GM21528 (cell line): Measurements from ENCODE around the gene SCN4A.

Experiments
- ATAC-seq: cut with Tn5 transposase; IDR thresholded peaks from one replicate; pipeline ENCODE4 v1.9.1; 2021; ENCODE audit warnings: mild to moderate bottlenecking, moderate library complexity; ENCODE audit not compliant: unreplicated experiment, low FRiP score

SCN4A gene

GRCh38 chr17:64002658-64003525, 30.2 kb upstream of the SCN4A start:
- no peak for ATAC-seq

GRCh38 chr17:64001763-64002529, 29.2 kb upstream of the SCN4A start:
- ATAC-seq = no peak

- ATAC-seq = no peak
Observed at GRCh38 chr17:64001091-64001579, 28.4 kb upstream of the SCN4A start.

GRCh38 chr17:63999680-64000531, 27.2 kb upstream of the SCN4A start:
- no peak for ATAC-seq

- ATAC-seq = no peak
Observed at GRCh38 chr17:63998721-63999679, 26.3 kb upstream of the SCN4A start.

GRCh38 chr17:63998050-63998720, 25.5 kb upstream of the SCN4A start, which contains the start of gene PRR29:
Gene PRR29, plus strand, starts transcription at chr17:63998351. Its CDS starts 14 bp downstream, at chr17:63998365.
- ATAC-seq = peak; percentile 49

- ATAC-seq = no peak
Observed at GRCh38 chr17:63997341-63998048, 24.8 kb upstream of the SCN4A start.

GRCh38 chr17:63996430-63997182, 23.9 kb upstream of the SCN4A start:
- ATAC-seq = no peak

GRCh38 chr17:63995626-63996025, 22.9 kb upstream of the SCN4A start:
- ATAC-seq = no peak

- ATAC-seq = no peak
Observed at GRCh38 chr17:63993368-63993985, 20.8 kb upstream of the SCN4A start.

GRCh38 chr17:63991611-63992010, 18.9 kb upstream of the SCN4A start:
- no peak for ATAC-seq

- ATAC-seq = no peak
Observed at GRCh38 chr17:63989622-63990345, 17.1 kb upstream of the SCN4A start.

- ATAC-seq = no peak
Observed at GRCh38 chr17:63988741-63989621, 16.3 kb upstream of the SCN4A start.

- ATAC-seq = no peak
Observed at GRCh38 chr17:63988127-63988478, 15.4 kb upstream of the SCN4A start.
